Measurements from ENCODE around the gene TMC3.
"Not testable (repeated sequence)": the region's sequence is repeated elsewhere in the genome, so short reads cannot be mapped to it uniquely, and the experiment has no call there.

TMC3 gene

DNA sequence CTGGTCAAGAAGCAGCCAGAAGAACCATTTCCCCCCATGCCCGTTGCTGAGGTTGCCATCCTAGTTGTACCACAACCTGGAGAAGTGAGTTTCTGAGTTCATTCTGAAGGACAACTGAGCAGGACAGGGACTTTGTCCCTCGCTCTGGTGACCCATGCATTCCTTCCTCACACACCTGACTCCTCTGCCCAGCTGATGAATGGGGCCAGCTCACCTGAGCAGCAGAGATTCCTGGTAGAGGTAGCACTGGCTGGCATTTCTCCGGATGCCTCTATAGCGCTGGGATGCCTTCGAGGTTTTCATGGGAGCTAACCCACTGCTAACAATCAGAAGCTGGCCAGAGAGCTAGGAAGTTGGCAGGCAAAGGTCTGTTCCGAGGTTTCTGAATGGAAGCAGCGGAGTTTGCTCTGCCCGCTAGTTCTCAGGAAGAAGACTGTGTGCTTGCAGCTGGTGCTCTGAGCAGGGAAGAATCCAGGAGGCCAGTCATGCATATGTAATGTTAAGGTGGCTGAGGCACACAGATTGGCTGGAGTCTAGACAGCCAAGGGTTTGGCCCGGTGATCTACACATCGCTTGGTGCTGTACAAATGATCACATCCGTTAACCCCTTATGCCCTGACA is at the start of gene TMC3:
TSS of gene TMC3 (minus strand) at position 439 of the 621 bp plus-strand sequence. CDS start at position 303, 136 bp downstream.
- no peak for DNase-seq

DNA sequence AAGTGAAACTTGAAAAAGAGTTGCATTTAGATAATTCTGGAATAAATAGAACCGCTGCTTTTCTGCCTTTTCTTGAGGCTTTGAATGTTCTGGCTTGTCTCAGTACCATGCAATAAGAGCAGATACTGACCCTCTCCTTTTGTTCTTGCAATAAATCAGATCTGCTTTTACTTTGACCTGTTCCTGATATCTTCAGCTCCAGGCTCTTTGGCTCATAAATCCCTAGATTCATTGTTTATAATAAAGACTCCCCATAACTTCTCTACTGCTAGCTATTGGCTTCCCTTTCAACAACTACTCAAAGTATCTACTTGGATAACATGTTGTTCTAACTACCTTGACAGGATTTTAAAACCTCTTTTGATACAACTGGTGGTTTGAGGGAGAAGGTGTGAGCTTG is 47.4 kb upstream of the TMC3 start:
- DNase-seq: no peak

DNA sequence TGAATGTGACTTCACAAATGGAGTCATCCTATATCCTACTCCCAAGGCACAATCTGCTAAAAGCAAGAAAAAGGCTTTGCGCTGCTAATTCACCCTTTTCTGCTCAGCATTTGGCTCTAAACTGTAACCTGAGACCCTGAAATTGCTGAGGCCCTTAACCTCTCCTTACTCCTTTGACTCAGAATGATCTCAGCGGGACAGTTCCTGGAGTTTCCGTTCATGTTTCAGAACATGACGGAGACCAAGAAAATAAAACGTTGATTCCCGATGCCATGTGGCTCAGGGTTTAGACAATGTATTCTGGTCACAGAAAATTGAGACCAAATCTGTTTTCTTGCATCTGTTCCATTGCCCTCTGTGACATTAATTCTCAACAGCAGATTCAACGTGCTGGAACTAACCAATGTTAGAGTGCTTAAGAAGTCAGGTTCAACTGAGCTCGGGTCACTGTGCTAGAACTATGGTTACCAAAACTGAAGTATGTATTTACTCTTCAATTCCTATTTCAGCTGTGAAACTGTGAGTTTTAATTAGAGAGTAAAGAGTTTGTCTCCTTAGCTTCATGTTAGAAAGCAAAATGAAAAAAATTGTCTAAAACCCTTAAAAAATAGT is 45.4 kb upstream of the TMC3 start:
- DNase-seq: no peak

DNA sequence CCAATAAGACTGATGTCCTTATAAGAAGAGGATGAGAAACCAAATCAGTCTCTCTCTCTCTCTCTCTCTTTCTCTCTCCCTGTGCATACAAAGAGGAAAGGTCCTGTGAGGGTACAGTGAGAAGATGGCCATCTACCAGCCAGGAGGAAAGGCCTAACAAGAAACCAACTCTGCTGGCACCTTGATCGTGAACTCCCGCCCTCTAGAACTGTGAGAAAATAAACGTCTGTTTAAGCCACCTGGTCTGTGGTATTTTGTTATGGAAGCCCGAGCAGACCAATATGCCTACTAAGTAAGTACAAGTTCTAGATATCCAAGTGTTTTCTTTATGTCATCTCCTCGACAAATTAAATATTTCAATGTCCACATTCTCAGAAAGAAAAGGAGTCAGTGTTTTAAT is 44.9 kb upstream of the TMC3 start:
- no peak for DNase-seq

DNA sequence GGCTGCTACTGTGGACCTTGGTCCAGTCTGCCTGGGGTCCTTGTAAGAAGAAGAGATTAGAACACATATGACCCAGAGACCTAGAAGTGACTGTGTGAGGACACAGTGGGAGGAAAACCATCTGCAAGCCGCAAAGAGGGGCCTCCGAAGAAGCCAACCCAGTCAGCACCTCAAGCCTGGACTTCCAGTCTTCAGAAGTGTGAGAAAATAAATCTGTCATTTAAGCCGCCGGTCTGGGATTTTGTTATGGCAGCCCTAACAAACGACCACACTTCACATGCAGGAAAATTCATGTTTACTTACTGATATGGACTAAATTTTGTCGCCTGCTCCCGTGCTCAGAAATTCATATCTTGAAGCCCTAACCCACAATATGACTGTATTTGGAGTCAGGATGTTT is 44.4 kb upstream of the TMC3 start:
- no peak for DNase-seq

DNA sequence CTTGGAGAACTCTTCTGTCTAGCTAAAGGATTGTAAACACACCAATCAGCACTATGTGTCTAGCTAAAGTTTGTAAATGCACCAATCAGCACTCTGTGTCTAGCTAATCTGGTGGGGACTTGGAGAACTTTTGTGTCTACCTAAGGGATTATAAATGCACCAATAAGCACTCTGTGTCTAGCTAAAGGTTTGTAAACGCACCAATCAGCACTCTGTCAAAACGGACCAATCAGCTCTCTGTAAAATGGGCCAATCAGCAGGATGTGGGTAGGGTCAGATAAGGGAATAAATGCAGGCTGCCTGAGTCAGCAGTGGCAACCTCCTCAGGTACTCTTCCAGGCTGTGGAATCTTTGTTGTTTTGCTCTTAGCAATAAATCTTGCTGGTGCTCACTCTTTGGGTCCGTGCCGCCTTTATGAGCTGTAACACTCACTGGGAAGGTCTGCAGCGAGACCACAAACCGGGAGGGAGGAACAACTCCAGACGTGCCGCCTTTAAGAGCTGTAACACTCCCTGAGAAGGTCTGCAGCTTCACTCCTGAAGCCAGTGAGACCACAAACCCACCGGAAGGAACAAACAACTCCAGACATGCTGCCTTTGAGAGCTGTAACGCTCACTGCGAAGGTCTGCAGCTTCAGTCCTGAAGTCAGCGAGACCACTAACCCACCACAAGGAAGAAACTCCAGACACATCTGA is 40.4 kb upstream of the TMC3 start:
- not testable (repeated sequence) for DNase-seq

DNA sequence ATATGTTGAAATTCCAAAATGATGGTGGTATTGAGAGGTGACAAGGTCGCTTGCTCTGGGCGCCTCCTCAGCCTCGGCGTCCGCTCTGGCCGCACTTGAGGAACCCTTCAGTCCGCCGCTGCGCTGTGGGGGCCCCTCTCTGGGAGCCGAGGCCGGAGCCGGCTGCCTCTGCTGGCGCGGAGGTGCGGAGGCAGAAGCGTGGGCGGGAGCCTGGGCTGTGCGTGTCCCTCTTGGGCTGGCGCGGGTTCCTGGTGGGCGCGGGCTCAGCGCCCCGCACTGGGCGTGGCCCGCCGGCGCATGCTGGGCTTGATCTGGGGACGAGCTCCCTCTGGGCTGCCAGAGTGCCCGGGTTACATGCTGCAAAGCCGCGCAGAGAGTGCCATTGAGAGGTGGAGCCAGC is 39.8 kb upstream of the TMC3 start:
- DNase-seq: no peak

DNA sequence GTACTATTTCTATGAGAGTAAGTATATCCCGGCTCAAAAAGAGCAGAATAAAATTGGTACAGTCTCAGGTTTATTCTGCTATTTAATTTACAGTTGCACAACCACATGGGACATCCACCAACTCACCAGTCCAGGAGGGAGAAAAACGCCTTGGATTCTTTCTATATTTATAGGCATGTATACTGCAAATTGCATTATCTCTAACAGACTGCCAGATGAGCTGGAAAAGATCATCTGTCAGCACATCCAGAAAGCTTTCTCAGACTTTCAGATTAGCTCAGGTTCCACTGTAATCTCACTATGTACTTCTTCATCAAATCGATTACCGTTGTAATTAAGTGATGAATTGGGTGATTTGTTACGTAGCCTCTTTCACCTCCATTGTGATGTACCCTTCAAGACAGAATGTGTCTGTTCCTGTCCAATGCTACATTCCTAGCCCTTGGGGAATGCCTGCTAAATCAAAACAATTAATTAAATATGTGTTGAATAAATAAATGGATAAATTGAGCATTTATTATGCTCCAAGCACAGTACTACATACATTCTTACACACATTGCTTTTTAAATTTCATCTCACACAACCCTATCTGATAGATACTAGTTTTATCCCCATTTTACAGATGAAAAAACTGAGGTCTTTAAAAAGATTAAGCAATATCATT is 38.1 kb upstream of the TMC3 start:
- no peak for DNase-seq

DNA sequence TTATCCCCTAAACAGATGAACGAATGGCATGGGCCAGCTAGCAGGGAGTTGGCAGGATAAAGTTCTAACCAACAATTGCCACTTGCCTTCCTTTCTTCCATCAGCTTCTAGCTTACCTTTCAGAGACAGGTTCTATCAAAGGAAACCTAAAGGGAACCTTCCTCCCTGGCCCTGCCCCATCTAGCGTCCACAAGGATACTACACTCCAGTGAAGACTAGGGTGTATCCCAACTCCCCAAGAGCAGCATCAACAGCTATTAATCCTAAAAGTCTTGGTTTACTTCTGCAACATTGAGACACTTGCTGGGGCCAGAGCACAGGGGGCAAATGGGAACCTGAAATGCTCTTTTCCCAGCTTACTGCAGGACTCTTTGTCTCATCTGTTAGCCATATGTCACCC is 37.0 kb upstream of the TMC3 start:
- no peak for DNase-seq

DNA sequence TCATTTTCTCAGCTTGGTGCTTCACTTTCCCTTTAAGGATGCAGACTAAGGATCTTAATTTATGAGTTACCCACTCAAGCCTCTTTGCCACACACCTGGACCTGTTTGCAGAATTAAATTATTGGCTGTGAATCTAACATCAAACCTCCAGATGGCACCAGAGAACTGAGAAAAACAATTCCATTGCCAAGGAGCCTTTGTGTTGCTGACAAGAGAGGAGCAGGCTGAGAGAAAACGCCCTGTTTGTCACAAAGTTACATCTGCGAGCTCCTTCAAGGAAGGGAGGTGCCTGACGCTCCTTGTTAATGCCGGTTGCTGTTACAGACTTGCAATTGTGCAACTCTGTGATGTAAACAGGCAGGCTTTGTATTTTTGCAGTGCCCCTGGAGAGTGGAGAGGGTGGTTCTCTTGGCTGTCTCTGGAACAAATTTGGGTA is 36.3 kb upstream of the TMC3 start:
- no peak for DNase-seq

DNA sequence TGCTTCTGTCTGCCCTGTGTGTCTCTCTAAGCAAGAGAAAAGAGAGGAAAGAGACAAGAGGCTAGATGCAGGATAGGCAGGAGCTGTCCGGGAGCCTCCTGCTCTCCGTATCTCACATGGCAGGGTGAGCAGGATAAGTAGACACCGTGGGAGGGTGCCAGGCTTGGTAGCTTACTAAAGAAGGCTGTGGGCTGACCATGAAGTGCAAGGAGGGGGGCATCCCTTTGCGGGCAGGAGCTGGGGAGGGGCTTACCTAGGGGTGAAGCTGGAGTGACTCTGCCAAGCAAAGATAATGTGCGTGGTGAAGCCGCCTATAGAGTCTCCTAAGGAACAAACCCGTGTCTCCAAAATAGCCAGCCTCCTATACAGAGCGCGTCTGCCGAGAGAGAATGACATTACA is 33.7 kb upstream of the TMC3 start:
- no peak for DNase-seq

DNA sequence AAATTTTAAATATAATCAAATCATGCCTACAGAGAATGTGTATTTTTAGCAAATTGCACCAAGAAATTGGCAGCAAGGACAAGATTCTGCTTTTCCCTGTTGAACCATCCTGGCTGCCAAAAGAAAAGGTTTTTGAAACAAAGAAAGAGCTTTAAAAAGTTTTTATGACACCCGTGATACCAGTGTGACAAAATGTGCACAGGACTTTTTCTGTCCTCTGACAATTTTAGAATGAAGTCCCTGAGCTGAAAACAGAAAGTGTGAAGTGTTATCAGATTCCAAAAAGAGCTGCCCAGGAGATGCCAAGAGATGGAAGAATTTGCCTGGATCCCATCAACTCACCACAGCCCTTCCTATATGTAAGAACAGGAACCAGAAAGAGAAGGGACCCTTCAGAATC is 33.2 kb upstream of the TMC3 start:
- no peak for DNase-seq

DNA sequence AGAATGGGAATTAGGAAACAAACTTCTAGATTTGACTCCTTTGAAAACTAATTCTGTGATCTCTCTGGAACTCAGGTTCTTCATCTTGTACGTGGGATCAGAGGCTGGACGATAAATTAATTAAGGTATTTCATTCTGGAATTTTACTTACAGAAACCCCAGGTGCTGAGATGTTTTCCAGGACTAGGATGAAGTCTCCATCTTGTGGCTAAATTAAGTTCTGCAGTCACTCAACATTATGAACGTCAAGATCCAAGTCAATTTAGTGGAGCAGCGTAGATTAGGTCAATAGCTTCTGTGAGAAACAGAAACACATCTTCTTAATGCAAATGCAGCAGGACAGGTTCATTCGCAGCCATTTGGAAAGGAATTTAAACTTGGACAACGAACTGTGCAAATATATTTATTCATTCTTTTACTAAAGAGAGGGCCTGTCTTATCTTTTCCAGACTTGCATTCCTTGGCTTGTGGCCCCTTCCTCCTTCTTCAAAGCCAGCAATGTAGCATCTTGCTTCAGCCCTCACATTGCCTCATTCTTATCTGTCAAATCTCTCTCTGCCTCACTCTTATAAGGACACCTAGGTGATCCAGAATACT is 26.7 kb upstream of the TMC3 start:
- no peak for DNase-seq

DNA sequence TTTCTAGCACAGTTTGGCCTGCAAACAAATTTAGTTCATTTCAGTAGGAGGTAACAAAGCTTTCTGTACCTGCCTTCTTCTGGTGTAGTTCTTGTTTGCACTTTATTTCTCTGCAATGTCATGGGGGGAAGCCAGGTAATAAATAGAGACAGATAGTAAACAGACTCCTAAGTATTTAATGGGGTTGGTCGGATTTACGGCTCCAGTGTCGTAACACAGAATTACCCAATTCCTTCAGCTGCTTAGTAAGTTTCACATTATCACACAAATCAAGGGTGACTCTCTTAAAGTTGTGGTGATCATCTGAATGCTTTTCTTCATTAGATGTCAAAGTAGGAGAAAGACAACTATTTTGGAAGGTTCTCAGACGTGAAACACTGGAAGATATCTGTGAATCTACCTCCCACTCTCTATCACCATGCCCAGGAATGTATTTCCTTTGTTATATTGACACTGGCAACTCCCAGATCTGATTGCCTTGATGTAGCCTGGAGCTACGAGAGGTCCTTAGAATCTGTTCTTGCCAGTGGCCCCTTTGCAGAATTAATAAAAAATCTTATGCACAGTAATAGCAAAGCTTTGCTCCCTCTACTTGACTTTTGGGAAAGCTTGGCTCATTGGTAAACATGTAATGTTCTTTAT is 25.0 kb upstream of the TMC3 start:
- DNase-seq: no peak

DNA sequence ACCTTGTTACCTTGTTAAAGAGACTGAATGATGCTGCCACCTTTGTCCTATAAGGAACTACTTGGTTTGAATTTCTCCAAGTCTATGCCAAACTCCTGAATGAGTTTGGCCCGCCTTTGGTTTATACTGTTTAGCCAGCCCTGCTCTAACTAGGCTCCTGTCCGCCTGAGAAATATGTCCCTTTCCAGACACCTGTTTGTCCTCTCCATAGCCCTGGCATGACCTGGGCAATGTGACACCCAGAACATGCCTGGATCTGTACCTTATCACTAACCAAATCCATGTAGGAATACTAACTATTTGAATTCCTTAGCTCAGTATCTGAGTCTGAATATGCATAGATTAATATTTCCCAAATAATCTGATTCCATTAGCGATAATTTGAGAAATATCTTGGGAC is 24.4 kb upstream of the TMC3 start:
- DNase-seq: no peak

DNA sequence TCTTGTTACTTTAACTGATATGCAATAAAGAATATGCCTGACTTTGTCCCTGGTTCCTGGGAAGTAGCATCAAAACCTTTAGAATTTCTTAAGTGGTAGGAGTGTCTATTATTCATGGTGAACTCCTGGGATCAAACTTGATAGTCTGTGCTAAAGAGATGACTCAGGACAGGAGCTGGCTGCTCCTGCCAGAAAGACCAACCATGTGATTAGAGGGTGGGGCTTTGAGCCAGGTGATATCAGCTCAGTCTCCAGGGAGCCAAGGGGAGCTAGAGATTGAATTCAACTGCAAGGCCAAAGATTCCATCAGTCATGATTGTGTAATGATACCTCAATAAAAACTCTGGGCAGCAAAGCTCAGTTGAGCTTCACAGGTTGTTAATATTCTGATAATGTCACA is 20.6 kb upstream of the TMC3 start:
- no peak for DNase-seq

DNA sequence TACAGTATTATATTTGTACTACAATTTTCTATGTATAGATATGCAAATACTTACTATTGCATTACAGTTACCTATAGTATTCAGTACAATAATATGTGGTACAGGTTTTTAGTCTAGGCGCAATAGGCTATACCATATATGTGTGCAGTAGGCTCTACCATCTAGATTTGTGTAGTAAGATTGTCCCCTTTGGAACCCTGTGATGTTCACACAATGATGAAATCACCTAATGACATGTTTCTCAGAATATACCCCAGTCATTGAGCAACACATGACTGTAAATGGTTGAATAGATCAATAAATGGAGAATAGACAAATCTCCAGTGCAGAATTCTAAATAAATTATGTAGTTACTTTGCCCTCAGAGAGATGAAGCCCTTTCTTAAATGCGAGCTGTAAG is 17.6 kb upstream of the TMC3 start:
- DNase-seq: no peak

DNA sequence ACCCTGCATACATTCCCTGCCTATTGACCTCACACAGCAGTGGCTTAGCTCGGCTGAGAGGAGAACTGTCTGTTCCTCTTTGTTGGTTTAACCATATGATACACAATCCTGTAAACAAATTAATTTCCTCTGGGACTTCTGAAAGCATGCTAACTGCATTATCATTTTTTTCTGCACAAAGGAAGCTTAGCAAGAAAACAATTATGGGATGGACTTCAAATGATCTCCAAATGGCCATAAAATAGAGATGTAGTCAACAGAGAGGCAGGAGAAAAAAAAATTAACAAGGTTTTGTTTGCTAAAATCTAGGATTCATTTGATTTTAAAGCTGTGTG is 14.4 kb upstream of the TMC3 start:
- no peak for DNase-seq

DNA sequence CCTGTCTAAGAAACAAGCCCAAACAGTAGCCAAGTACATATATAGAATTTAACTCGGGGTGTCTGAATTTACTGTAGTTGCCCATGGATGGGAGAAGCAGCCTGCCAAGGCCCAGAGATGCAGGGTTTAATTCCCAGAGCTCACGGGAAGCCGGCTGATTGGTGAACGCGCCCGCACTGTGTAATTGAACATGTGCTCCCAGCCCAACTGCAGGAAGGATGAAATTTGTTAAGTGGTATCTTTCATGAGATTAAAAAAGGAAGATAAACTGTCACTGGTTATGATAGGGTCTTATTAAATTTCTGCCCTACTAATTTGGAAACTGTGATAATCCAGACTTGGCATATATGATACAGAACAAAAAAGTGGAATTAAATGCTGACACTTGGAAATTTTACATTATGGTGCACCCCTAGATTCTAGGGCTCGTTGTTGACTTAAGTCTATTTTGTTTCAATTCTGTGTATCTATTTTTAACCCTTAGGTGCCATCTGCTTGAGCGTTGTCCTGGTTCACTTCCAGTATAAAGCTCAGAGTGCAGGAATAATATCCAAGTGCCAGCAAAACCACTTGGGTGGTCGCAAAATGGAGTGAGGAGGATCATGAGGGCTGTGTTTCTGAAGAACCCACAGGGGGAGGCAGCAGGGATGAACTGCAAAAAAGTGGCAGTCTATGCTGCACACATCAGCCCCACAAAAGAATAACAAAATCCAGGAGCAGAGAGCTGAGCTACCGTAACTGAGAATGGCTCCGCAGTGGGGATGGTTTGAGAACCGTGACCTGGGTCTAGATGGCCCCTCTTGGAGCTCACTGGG is 13.8 kb upstream of the TMC3 start:
- no peak for DNase-seq

DNA sequence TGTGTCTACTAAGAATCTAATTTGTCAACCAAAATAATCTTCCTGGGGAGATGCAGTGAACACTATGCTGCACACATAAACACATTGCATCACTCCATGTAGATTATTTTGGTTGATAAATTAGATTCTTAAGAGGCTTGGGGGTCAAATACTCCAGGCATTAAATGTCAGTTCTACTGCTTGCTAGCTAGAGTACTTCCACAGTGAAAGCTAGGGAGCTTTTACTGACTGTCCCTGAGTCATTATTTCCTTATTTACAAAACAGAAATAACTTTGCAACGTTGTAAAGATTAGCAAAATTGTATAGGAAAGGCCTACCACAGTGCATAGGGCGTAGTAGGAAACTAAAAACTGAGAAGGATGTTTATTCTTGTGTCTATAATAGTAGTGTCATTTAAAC is 12.9 kb upstream of the TMC3 start:
- no peak for DNase-seq

DNA sequence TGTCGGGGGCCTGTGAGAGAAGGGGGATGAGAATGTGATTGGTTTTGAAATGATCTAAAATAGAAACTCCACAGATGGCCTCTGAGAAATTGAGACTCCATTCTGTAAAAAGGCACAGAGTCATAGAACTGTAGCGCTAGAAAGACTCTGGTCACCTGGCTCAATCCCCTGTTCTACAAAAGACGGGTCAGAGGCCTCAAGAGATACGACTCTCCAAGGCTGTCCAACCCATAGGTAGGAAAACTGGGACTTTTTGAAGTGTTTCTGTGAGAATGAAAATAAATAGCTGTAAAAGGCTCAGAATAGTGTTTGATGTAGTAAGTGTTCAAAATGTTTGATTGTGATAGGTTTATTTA is 11.7 kb upstream of the TMC3 start:
- no peak for DNase-seq

Measured in NCI-H510A (cell line).